Measurements from ENCODE around the gene DCTPP1. TPM values are rescaled to one million over a fixed set of nuclear protein-coding genes. Genes with fewer than 3 reads are reported as not detected.
A peak's percentile ranks its signal among the peaks of the same experiment; 100 is the strongest.

Gene DCTPP1
- total and polyA plus RNA-seq, 9 of the 15 experiments (the other 6 are each of a cell fraction or from before 2014, with no cell fraction given): 45.0 to 132 (median 80.6) TPM

- TF ChIP-seq RREB1 (CRISPR knock-in tag; IDR thresholded peaks at IDR 0.05) (no peak), ZNF347 (CRISPR knock-in tag; IDR thresholded peaks at IDR 0.05; ENCODE audit: low read depth) (no peak), CREM (IDR thresholded peaks at IDR 0.05; ENCODE audit: low read depth) (0 out of 2 replicates have a peak, but pooled peaks have one; percentile 8), BDP1 (IDR thresholded peaks at IDR 0.05; ENCODE audit: insufficient read depth, insufficient read length) (no peak), ZNF282 (CRISPR knock-in tag; IDR thresholded peaks at IDR 0.05) (no peak), KDM2B (CRISPR knock-in tag; IDR thresholded peaks at IDR 0.05) (no peak), ZFP36 (IDR thresholded peaks at IDR 0.05; ENCODE audit: low read depth, low read length, partially characterized antibody) (no peak), SAP30 (IDR thresholded peaks at IDR 0.05; ENCODE audit: borderline replicate concordance, insufficient read depth, low read depth, low read length, poor library complexity, severe bottlenecking) (no peak), ELF4 (CRISPR knock-in tag; IDR thresholded peaks at IDR 0.05) (no peak), SUPT5H (IDR thresholded peaks at IDR 0.05) (0 out of 2 replicates have a peak, but pooled peaks have one; percentile 15), SIN3B (IDR thresholded peaks at IDR 0.05; ENCODE audit: low read depth) (no peak), KDM5B (IDR thresholded peaks at IDR 0.05; ENCODE audit: insufficient replicate concordance, low read depth, low read length) (peak; percentile 13), ZNF24 (IDR thresholded peaks at IDR 0.05) (no peak), ZSCAN29 (IDR thresholded peaks at IDR 0.05) (no peak), RBFOX2 (IDR thresholded peaks at IDR 0.05; ENCODE audit: low read depth, low read length) (peak; percentile 48), SIX5 (IDR thresholded peaks at IDR 0.05; ENCODE audit: borderline replicate concordance in 1 of 2, insufficient read depth in 1 of 2, low read depth in 1 of 2, low read length in 2 of 2) (no peak), ZNF551 (CRISPR knock-in tag; IDR thresholded peaks at IDR 0.05) (no peak), POLR2G (IDR thresholded peaks at IDR 0.05; ENCODE audit: low read depth, low read length) (peak; percentile 47), NCOR1 (IDR thresholded peaks at IDR 0.05) (no peak), STAT5A (IDR thresholded peaks at IDR 0.05; ENCODE audit: borderline replicate concordance, low read length) (no peak), ZFX (CRISPR knock-in tag; IDR thresholded peaks at IDR 0.05) (peak; percentile 25; the same call in 1 of the 2 replicates), ZNF830 (CRISPR knock-in tag; IDR thresholded peaks at IDR 0.05) (no peak)
Observed at GRCh38 chr16:30398661-30399434, 31.0 kb downstream of the DCTPP1 start (continued).

Measured in K562 (cell line).